Ureter (tissue), 1 donor: ENCODE data around the gene KLLN. TPM values are rescaled to one million over a fixed set of nuclear protein-coding genes. Genes with fewer than 3 reads are reported as not detected.
A peak's percentile ranks its signal among the peaks of the same experiment; 100 is the strongest.
"Not testable (repeated sequence)": the region's sequence is repeated elsewhere in the genome, so short reads cannot be mapped to it uniquely, and the experiment has no call there.

Experiments
- DNase-seq: peaks from one replicate; pipeline ENCODE4 v3.0.0-alpha.2; 2020; ENCODE audit warnings: low spot score
- total RNA-seq: library from RNA; stranded (reverse); gene quantifications from one replicate; pipeline ENCODE4 v1.2.4, GENCODE V29; 2023
- donor health status: DM: yes; HTN: yes; CAD: no.

The KLLN gene
- total RNA-seq, 1 donor from 2014 or later: 2.1 TPM

- no peak for DNase-seq
Measured at GRCh38 chr10:87866412-87866974, 3.2 kb upstream of the KLLN start.

- DNase-seq: no peak
Measured at GRCh38 chr10:87865241-87865881, 2.0 kb upstream of the KLLN start.

GRCh38 chr10:87864496-87865059 is 1.2 kb upstream of the KLLN start:
- DNase-seq: no peak

GRCh38 chr10:87863951-87864495 is 690 bp upstream of the KLLN start:
- not testable (repeated sequence) for DNase-seq

- no peak for DNase-seq
Measured at GRCh38 chr10:87862679-87863052, 667 bp downstream of the KLLN start.

GRCh38 chr10:87861953-87862678 is 1.2 kb downstream of the KLLN start:
- peak; percentile 98 for DNase-seq

GRCh38 chr10:87861566-87861952 is 1.8 kb downstream of the KLLN start:
- peak; percentile 86 for DNase-seq

GRCh38 chr10:87860816-87861403 is 2.4 kb downstream of the KLLN start:
- DNase-seq: no peak

GRCh38 chr10:87860156-87860795 is 3.1 kb downstream of the KLLN start:
- peak; percentile 52 for DNase-seq

GRCh38 chr10:87855665-87856064 is 7.7 kb downstream of the KLLN start:
- not testable (repeated sequence) for DNase-seq

GRCh38 chr10:87855247-87855646 is 8.1 kb downstream of the KLLN start:
- DNase-seq: not testable (repeated sequence)

GRCh38 chr10:87852089-87852488 is 11.2 kb downstream of the KLLN start:
- no peak for DNase-seq

GRCh38 chr10:87850742-87851205 is 12.6 kb downstream of the KLLN start:
- peak; percentile 61 for DNase-seq

- DNase-seq: no peak
Measured at GRCh38 chr10:87849001-87849400, 14.3 kb downstream of the KLLN start.

- no peak for DNase-seq
Measured at GRCh38 chr10:87847550-87847949, 15.8 kb downstream of the KLLN start.

GRCh38 chr10:87846711-87847110 is 16.6 kb downstream of the KLLN start:
- DNase-seq: not testable (repeated sequence)

GRCh38 chr10:87846023-87846422 is 17.3 kb downstream of the KLLN start:
- DNase-seq: no peak

GRCh38 chr10:87845624-87845998 is 17.7 kb downstream of the KLLN start:
- no peak for DNase-seq

GRCh38 chr10:87844837-87845623 is 18.3 kb downstream of the KLLN start:
- no peak for DNase-seq

- no peak for DNase-seq
Measured at GRCh38 chr10:87843714-87844113, 19.6 kb downstream of the KLLN start.
